Breast epithelium (tissue), 3 donors: ENCODE measurements around the gene ZNF529.

Experiments used
- POLR2AphosphoS5 ChIP-seq, 3 donors: sonication (generic); formaldehyde crosslinking; IDR thresholded peaks; one replicate each; pipeline ENCODE4 v1.6.1; 2017; ENCODE audit warnings: antibody characterized with exemption in 3 of 3
- TF ChIP-seq, protein P1 (sequence below), 3 donors: fragments of 450-650 bp; IDR thresholded peaks; one replicate each; pipeline ENCODE4 v1.5.1; 2016 to 2017; ENCODE audit warnings: antibody characterized with exemption in 3 of 3, mild to moderate bottlenecking in 3 of 3, moderate library complexity in 3 of 3

GRCh38 chr19:36604656-36605100 lies 31.6 kb upstream of the ZNF529 start:
- TF ChIP-seq, protein P1, sequence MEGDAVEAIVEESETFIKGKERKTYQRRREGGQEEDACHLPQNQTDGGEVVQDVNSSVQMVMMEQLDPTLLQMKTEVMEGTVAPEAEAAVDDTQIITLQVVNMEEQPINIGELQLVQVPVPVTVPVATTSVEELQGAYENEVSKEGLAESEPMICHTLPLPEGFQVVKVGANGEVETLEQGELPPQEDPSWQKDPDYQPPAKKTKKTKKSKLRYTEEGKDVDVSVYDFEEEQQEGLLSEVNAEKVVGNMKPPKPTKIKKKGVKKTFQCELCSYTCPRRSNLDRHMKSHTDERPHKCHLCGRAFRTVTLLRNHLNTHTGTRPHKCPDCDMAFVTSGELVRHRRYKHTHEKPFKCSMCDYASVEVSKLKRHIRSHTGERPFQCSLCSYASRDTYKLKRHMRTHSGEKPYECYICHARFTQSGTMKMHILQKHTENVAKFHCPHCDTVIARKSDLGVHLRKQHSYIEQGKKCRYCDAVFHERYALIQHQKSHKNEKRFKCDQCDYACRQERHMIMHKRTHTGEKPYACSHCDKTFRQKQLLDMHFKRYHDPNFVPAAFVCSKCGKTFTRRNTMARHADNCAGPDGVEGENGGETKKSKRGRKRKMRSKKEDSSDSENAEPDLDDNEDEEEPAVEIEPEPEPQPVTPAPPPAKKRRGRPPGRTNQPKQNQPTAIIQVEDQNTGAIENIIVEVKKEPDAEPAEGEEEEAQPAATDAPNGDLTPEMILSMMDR (IDR thresholded peaks at IDR 0.05) = no peak
- TF ChIP-seq POLR2AphosphoS5 (IDR thresholded peaks at IDR 0.05) = no peak
